Upper lobe of left lung (tissue), 6 donors: ENCODE results near the gene GPR82. TPM values are rescaled to one million over a fixed set of nuclear protein-coding genes. Genes with fewer than 3 reads are reported as not detected.

Experiments used
- ATAC-seq, 2 donors: fragments of 200-7000 bp; cut with Tn5 transposase; one replicate each; pipeline ENCODE4 v1.9.1; 2022; ENCODE audit warnings: mild to moderate bottlenecking in 2 of 2, moderate library complexity in 2 of 2; ENCODE audit not compliant: low FRiP score in 2 of 2
- DNase-seq, 2 donors: peaks; one replicate each; pipeline ENCODE4 v3.0.0-alpha.2; 2019 to 2020
- H3K27ac ChIP-seq, 4 donors: fragments of 200-600 bp; sonication (generic); one replicate each; pipeline ENCODE4 v1.5.1; 2016 to 2019
- H3K27me3 ChIP-seq, 4 donors: fragments of 200-600 bp; sonication (generic); one replicate each; pipeline ENCODE4 v1.5.1; 2017 to 2019
- H3K36me3 ChIP-seq, 4 donors: fragments of 200-600 bp; sonication (generic); one replicate each; pipeline ENCODE4 v1.5.1; 2016 to 2019
- H3K4me1 ChIP-seq, 4 donors: fragments of 200-600 bp; sonication (generic); one replicate each; pipeline ENCODE4 v1.5.1; 2018 to 2019
- H3K4me3 ChIP-seq, 4 donors: fragments of 200-600 bp; sonication (generic); one replicate each; pipeline ENCODE4 v1.5.1; 2017 to 2019; ENCODE audit warnings: mild to moderate bottlenecking in 2 of 4, moderate library complexity in 1 of 4
- H3K9me3 ChIP-seq, 4 donors: fragments of 200-600 bp; sonication (generic); one replicate each; pipeline ENCODE4 v1.5.1; 2018 to 2019
- EP300 ChIP-seq, 4 donors: sonication (generic); formaldehyde crosslinking; IDR thresholded peaks; one replicate each; pipeline ENCODE4 v1.5.1; 2017; ENCODE audit warnings: antibody characterized with exemption in 4 of 4, control low read depth in 2 of 4
- POLR2A ChIP-seq, 4 donors: fragments of 450-650 bp; IDR thresholded peaks; one replicate each; pipeline ENCODE4 v1.5.1; 2016 to 2017; ENCODE audit warnings: antibody characterized with exemption in 4 of 4, mild to moderate bottlenecking in 2 of 4
- POLR2AphosphoS5 ChIP-seq, 2 donors: sonication (generic); formaldehyde crosslinking; IDR thresholded peaks; one replicate each; pipeline ENCODE4 v1.5.1; 2017; ENCODE audit warnings: antibody characterized with exemption in 2 of 2
- WGBS, 2 donors: methylation state at CpG; one replicate each; pipeline ENCODE4 v1.1.5; 2017 to 2018; 5-methylcytosine and 5-hydroxymethylcytosine counted together
- total RNA-seq, 6 donors: library from RNA; depleted of rRNA in 4 of 6; stranded (reverse); fragments of >200 nt in 4 of 6; gene quantifications; one replicate each; pipeline versions ENCODE4 v1.1.0 to v1.2.1, GENCODE V29; 2016 to 2021
- TF ChIP-seq, protein P1 (sequence below), 6 experiments: fragments of 450-650 bp in 4 of 6; fragments of 200-600 bp in 2 of 6; sonication (generic) in 2 of 6; IDR thresholded peaks; one replicate each; pipeline ENCODE4 v1.5.1; 2016 to 2019; ENCODE audit warnings: antibody characterized with exemption in 6 of 6
- donor health status: DM: no; HTN: no; CAD: no; lungs with moderate emphysema.
- donor health status: DM: no; HTN: yes; CAD: no; lungs with severe emphysema.

The GPR82 gene
- total RNA-seq, 6 donors from 2014 or later = 0.20 to 0.74 (median 0.49) TPM; not detected in 2

- 66 to 91% methylated on average over 3 of the region's 3 CpGs for WGBS, 2 donors
- DNase-seq (no peak), ATAC-seq (no peak)
- Histone ChIP-seq H3K36me3 (no peaks in the 10 kb centered on the region), H3K27me3 (no peaks in the 10 kb centered on the region), H3K4me3 (no peak overlapping the region), H3K27ac (no peak overlapping the region), H3K4me1 (no peaks in the 10 kb centered on the region), H3K9me3 (no peaks in the 10 kb centered on the region)
- no peak for TF ChIP-seq EP300 (IDR thresholded peaks at IDR 0.05)
- TF ChIP-seq, protein P1, sequence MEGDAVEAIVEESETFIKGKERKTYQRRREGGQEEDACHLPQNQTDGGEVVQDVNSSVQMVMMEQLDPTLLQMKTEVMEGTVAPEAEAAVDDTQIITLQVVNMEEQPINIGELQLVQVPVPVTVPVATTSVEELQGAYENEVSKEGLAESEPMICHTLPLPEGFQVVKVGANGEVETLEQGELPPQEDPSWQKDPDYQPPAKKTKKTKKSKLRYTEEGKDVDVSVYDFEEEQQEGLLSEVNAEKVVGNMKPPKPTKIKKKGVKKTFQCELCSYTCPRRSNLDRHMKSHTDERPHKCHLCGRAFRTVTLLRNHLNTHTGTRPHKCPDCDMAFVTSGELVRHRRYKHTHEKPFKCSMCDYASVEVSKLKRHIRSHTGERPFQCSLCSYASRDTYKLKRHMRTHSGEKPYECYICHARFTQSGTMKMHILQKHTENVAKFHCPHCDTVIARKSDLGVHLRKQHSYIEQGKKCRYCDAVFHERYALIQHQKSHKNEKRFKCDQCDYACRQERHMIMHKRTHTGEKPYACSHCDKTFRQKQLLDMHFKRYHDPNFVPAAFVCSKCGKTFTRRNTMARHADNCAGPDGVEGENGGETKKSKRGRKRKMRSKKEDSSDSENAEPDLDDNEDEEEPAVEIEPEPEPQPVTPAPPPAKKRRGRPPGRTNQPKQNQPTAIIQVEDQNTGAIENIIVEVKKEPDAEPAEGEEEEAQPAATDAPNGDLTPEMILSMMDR (IDR thresholded peaks at IDR 0.05) = no peak
- no peak for TF ChIP-seq POLR2A (IDR thresholded peaks at IDR 0.05)
- no peak for TF ChIP-seq POLR2AphosphoS5 (IDR thresholded peaks at IDR 0.05)
These were observed 26.7 kb downstream of the GPR82 start for GRCh38 chrX:41750716-41751115.

- H3K27ac ChIP-seq = no peak overlapping the region
- H3K27me3 ChIP-seq = no peaks in the 10 kb centered on the region
- H3K4me3 ChIP-seq = no peak overlapping the region
- TF ChIP-seq POLR2A (IDR thresholded peaks at IDR 0.05) (no peak), POLR2AphosphoS5 (IDR thresholded peaks at IDR 0.05) (no peak), EP300 (IDR thresholded peaks at IDR 0.05) (no peak)
- TF ChIP-seq, protein P1 (IDR thresholded peaks at IDR 0.05) = no peak
- H3K4me1 ChIP-seq = no peaks in the 10 kb centered on the region
- DNase-seq = no peak
- ATAC-seq = no peak
- WGBS, 2 donors = 92 to 93% methylated on average over 2 of the region's 2 CpGs
- H3K36me3 ChIP-seq = no peaks in the 10 kb centered on the region
- H3K9me3 ChIP-seq = no peaks in the 10 kb centered on the region
These were observed 34.4 kb downstream of the GPR82 start for GRCh38 chrX:41758401-41758800.

- 37 to 65% methylated on average over 3 of the region's 3 CpGs for WGBS, 2 donors
- DNase-seq (no peak), ATAC-seq (no peak)
- Histone ChIP-seq H3K27ac (no peak overlapping the region), H3K27me3 (no peaks in the 10 kb centered on the region), H3K4me3 (no peak overlapping the region), H3K36me3 (no peaks in the 10 kb centered on the region), H3K9me3 (no peaks in the 10 kb centered on the region), H3K4me1 (no peaks in the 10 kb centered on the region)
- TF ChIP-seq EP300 (IDR thresholded peaks at IDR 0.05) = no peak
- TF ChIP-seq, protein P1 (IDR thresholded peaks at IDR 0.05) = peak in 4 of 6 experiments; percentile 26 to 43 (median 32)
These were observed 35.8 kb downstream of the GPR82 start for GRCh38 chrX:41759817-41760216.

- DNase-seq (no peak), ATAC-seq (no peak)
- no peak overlapping the region for H3K4me3 ChIP-seq
- H3K4me1 ChIP-seq = no peaks in the 10 kb centered on the region
- H3K27ac ChIP-seq = no peak overlapping the region
- 45 to 52% methylated on average over 3 of the region's 3 CpGs for WGBS, 2 donors
- H3K36me3 ChIP-seq = no peaks in the 10 kb centered on the region
- TF ChIP-seq POLR2A (IDR thresholded peaks at IDR 0.05) (no peak), POLR2AphosphoS5 (IDR thresholded peaks at IDR 0.05) (no peak), EP300 (IDR thresholded peaks at IDR 0.05) (no peak)
- TF ChIP-seq, protein P1 (IDR thresholded peaks at IDR 0.05) = no peak
- no peaks in the 10 kb centered on the region for H3K27me3 ChIP-seq
- H3K9me3 ChIP-seq = no peaks in the 10 kb centered on the region
These were observed 37.2 kb downstream of the GPR82 start for GRCh38 chrX:41761169-41761568.

GRCh38 chrX:41761702-41762101, 37.7 kb downstream of the GPR82 start:
- DNase-seq (no peak), ATAC-seq (no peak)
- H3K4me1 ChIP-seq = no peaks in the 10 kb centered on the region
- H3K36me3 ChIP-seq = no peaks in the 10 kb centered on the region
- no peak overlapping the region for H3K4me3 ChIP-seq
- no peak overlapping the region for H3K27ac ChIP-seq
- no peaks in the 10 kb centered on the region for H3K9me3 ChIP-seq
- H3K27me3 ChIP-seq = no peaks in the 10 kb centered on the region
- TF ChIP-seq POLR2AphosphoS5 (IDR thresholded peaks at IDR 0.05) (no peak), POLR2A (IDR thresholded peaks at IDR 0.05) (no peak), EP300 (IDR thresholded peaks at IDR 0.05) (no peak)
- TF ChIP-seq, protein P1 (IDR thresholded peaks at IDR 0.05) = no peak
